HG02852 (cell line): ENCODE results near the gene CCDC43.
"Not testable (repeated sequence)": the region's sequence is repeated elsewhere in the genome, so short reads cannot be mapped to it uniquely, and the experiment has no call there.

ENCODE experiments used
- ATAC-seq: cut with Tn5 transposase; IDR thresholded peaks from one replicate; pipeline ENCODE4 v1.9.1; 2021; ENCODE audit warnings: mild to moderate bottlenecking, moderate library complexity; ENCODE audit not compliant: unreplicated experiment

The CCDC43 gene, protein sequence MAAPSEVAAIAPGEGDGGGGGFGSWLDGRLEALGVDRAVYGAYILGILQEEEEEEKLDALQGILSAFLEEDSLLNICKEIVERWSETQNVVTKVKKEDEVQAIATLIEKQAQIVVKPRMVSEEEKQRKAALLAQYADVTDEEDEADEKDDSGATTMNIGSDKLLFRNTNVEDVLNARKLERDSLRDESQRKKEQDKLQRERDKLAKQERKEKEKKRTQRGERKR

GRCh38 chr17:44689477-44690217, at the start of gene CCDC43:
CCDC43 (minus strand) TSS chr17:44689776; CDS start chr17:44689753, 23 bp downstream.
- peak; percentile 86 for ATAC-seq

DNA sequence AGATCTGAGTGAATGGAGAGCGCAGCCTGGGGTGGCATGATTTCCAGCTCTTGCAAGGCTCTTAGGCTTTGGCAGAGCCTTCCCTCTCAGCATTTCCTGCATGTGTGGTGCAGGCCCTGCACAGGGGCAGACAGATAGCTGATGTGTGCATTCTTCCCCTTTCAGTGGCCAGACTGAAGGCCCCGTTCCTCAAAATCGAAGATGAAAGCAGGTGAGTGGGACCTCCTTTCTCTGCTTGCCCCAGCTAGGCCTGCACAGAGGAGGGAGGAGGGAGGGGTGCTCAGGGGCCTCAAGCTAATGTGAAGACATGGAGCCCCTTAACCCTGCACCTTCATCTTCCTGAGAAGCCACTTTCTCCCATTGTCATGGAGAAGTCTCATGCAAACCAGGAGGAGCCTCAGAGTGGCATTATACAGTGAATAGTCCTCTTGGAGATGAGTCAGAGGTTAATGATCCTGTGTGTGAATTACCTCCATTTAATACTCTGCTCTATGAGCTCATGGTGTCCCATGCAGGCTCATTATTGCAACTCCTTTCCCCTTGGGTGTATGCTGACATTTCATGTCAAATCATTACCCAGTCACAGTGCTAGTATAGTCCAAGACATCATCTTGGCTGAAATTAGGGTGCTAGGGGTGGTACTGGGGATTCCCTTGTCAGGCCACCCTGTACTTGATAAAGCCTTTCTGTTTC, 48.8 kb upstream of the CCDC43 start:
- no peak for ATAC-seq

GRCh38 chr17:44736551-44737240, 47.1 kb upstream of the CCDC43 start:
- ATAC-seq = no peak

GRCh38 chr17:44734272-44734671, 44.7 kb upstream of the CCDC43 start:
- ATAC-seq = no peak

DNA sequence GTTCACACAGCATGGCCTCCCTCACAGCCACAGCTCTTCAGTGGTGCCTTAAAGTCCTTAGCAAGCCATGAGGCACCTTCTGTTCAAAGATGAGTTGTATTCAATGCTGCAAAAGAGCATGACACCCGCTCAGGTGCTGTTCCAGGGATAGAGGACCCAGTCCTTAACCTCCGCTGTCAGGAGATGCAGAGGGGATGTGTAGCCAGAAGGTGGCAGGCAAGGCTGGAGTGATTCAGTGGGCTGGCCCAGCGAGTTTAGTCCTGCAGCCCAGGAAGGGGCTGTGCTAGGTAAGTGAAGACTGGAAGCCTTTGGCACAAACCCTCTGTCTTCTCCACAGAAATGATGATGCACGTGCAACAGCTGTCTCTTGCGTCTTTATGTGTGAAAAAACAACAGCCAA, 44.2 kb upstream of the CCDC43 start:
- no peak for ATAC-seq

GRCh38 chr17:44726121-44726520, 36.5 kb upstream of the CCDC43 start:
- ATAC-seq = not testable (repeated sequence)

DNA sequence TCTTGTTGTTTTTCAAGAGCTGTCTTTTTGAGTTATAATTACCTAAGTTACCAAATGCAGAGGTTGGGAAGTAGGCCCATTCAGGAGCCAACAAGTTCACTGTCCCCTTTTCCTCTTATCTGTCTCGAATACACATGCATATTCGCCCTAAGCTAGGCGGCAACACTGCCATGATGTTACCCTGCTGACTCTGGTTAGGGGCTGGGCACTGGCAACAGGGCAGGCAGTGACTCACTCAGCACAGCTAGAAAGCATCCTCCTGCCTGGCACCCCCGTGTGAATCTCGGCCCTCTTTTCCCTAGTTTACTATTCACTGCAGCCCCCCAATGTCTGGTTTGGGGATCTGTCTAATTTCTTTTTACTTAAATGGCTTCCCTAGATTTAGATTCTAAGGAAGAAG, 32.7 kb upstream of the CCDC43 start:
- no peak for ATAC-seq

- ATAC-seq = no peak
Observed at GRCh38 chr17:44719444-44719843, 29.9 kb upstream of the CCDC43 start.

GRCh38 chr17:44708401-44709263, 19.1 kb upstream of the CCDC43 start, which contains the start of gene DBF4B:
DBF4B (plus strand) TSS chr17:44708665; CDS start chr17:44708821, 156 bp downstream.
- ATAC-seq = no peak

- no peak for ATAC-seq
Observed at GRCh38 chr17:44707755-44708400, 18.3 kb upstream of the CCDC43 start.

DNA sequence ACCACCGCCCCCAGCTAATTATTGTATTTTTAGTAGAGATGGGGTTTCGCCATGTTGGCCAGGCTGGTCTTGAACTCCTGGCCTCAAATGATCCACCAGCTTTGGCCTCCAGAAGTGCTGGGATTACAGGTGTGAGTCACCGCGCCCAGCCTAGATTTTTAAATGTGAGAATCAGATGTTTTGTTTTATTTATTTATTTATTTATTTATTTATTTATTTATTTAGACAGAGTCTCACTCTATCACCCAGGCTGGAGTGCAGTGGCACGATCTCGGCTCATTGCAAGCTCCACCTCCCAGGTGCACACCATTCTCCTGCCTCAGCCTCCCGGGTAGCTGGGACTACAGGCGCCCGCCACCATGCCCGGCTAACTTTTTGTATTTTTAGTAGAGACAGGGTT, 10.7 kb upstream of the CCDC43 start:
- not testable (repeated sequence) for ATAC-seq

DNA sequence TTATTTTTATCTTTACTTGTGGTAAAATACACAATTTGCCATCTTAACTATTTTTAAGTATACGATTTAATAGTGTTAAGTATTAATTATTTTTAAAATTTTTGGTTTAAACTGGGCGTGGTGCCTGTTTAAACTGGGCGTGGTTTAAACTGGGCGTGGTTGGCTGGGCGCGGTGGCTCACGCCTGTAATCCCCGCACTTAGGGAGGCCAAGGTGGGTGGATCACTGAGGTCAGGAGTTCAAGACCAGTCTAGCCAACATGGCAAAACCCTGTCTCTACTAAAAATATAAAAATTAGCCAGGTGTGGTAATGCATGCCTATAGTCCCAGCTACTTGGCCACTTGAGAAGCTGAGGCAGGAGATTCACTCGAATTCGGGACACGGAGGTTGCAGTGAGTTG, 4.0 kb upstream of the CCDC43 start:
- ATAC-seq = no peak

GRCh38 chr17:44690746-44691306, 1.2 kb upstream of the CCDC43 start:
- not testable (repeated sequence) for ATAC-seq

DNA sequence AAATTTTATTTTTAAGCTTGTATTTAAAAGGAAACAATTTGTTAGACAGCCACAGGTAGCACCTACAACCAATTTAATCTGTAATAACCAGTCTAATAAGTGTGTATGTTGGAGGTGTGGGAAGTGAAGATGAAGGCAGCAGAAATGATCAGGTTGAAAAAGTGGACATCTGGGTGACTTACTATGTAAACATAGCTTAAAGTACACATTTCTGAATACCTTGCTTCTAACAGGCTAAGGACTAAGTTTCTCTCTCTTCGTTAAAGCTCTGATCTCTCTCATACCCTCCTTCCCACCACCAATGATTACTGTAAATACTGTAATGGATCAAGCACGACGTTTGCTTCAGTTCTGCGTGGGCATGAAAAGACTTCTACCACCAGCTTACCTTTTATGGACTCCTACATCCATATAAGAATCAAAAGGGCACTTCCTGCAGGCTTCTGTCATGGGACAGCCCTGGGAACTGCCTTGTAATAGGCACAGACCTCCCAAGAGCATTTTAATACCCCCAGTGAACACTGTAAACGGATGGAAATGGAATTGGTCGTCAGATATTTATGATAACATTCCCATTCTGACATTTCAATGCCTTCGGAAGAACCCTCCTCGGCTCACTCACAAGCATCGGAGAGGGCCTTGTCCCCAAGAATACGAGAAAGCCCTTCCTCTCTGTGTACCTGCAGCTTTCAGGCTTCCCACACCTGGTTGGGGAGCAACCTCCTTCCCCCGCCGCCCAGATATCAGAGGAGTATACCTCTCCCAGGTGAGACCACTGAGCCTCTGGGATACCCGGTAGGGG, 700 bp downstream of the CCDC43 start:
- peak; percentile 31 for ATAC-seq

- ATAC-seq = no peak
Observed at GRCh38 chr17:44688200-44688599, 1.4 kb downstream of the CCDC43 start.

DNA sequence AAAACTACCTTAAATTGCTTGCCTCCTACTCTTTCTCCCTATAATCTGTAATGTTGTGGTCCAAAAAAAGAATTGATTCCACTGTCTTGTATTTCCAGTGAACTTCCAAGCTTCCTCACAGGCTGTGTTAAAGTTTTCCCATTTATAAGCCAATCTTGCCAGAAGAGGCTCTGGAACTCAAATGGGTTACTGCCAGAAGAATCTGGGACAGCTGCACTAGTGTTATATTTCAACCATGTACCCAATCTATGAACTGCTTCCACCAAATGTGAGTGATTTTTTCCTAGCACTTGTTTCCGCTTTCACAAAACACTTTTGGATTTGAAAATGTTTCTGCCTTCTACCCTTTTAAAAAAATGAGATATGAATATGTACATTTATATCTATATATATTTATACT, 1.8 kb downstream of the CCDC43 start:
- ATAC-seq = no peak

GRCh38 chr17:44683303-44683702, 6.3 kb downstream of the CCDC43 start:
- ATAC-seq = not testable (repeated sequence)

DNA sequence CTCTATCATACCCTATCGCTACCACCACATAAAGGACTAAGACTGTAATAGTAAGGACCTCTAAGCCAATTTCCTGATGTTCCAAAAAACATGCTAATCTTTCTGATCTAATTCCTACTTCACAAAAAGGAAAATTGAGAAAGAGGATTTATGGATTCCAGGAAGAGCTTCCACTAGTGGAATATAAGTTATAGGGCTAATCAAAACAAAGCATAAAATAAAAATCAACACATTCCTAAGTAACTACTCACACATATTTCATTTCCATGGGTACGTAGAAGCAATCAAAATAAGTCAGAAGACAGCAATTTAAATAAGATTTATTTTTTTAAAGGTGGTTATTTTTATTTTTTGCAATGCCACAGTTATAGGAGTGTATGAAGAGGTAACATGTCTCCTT, 12.4 kb downstream of the CCDC43 start:
- no peak for ATAC-seq

DNA sequence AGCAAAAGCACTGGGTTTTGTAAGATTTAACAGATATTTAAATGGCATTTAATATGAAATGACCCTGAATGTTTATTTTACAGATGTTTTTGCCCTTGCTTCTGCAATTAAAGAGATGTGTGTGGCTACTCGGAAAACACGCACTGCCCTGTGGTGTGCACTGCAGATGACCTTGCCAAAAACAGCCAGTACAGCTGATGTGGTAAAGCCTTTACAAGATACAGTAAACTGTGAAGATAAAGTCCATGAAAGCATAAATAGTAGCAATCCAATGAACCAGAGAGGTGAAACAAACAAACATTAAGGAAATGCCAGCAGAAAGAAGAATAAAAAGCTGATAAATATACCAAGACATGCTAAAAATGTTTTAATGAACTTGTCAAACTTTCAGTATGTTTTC, 15.7 kb downstream of the CCDC43 start:
- no peak for ATAC-seq
